ENCODE results near the gene DMAC2. TPM values are rescaled to one million over a fixed set of nuclear protein-coding genes. Genes with fewer than 3 reads are reported as not detected.
"Not testable (repeated sequence)": the region's sequence is repeated elsewhere in the genome, so short reads cannot be mapped to it uniquely, and the experiment has no call there.

The DMAC2 gene
- polyA plus RNA-seq, 1 donor = 55.7 TPM

GRCh38 chr19:41424335-41425173 is 15.2 kb downstream of the DMAC2 start:
- no peak for DNase-seq

- DNase-seq = no peak
Measured at GRCh38 chr19:41422955-41423354, 16.8 kb downstream of the DMAC2 start.

- no peak for DNase-seq
Measured at GRCh38 chr19:41422456-41422855, 17.3 kb downstream of the DMAC2 start.

- DNase-seq = no peak
Measured at GRCh38 chr19:41421973-41422372, 17.7 kb downstream of the DMAC2 start.

- DNase-seq = no peak
Measured at GRCh38 chr19:41421314-41421713, 18.4 kb downstream of the DMAC2 start.

- no peak for DNase-seq
Measured at GRCh38 chr19:41420101-41420880, 19.4 kb downstream of the DMAC2 start.

GRCh38 chr19:41416194-41416674 is 23.5 kb downstream of the DMAC2 start:
- DNase-seq = no peak

GRCh38 chr19:41415154-41415571 is 24.5 kb downstream of the DMAC2 start:
- no peak for DNase-seq

GRCh38 chr19:41414461-41414860 is 25.3 kb downstream of the DMAC2 start:
- DNase-seq = no peak

- no peak for DNase-seq
Measured at GRCh38 chr19:41413947-41414346, 25.8 kb downstream of the DMAC2 start.

GRCh38 chr19:41412953-41413352 is 26.8 kb downstream of the DMAC2 start:
- no peak for DNase-seq

- DNase-seq = no peak
Measured at GRCh38 chr19:41411968-41412265, 27.8 kb downstream of the DMAC2 start.

GRCh38 chr19:41411100-41411967 is 28.4 kb downstream of the DMAC2 start:
- no peak for DNase-seq

- DNase-seq = no peak
Measured at GRCh38 chr19:41410336-41411054, 29.2 kb downstream of the DMAC2 start.

- no peak for DNase-seq
Measured at GRCh38 chr19:41409288-41409687, 30.4 kb downstream of the DMAC2 start.

GRCh38 chr19:41408846-41409245 is 30.9 kb downstream of the DMAC2 start:
- not testable (repeated sequence) for DNase-seq

GRCh38 chr19:41408256-41408655 is 31.5 kb downstream of the DMAC2 start:
- no peak for DNase-seq

GRCh38 chr19:41407271-41407670 is 32.4 kb downstream of the DMAC2 start:
- DNase-seq = no peak

GRCh38 chr19:41405776-41406175 is 33.9 kb downstream of the DMAC2 start:
- DNase-seq = no peak

- peak; percentile 4 for DNase-seq
Measured at GRCh38 chr19:41403181-41403970, 36.3 kb downstream of the DMAC2 start.

GRCh38 chr19:41402010-41402409 is 37.7 kb downstream of the DMAC2 start:
- no peak for DNase-seq
